GM21786 (cell line): ENCODE measurements around the gene AHNAK2.
"Not testable (repeated sequence)": the region's sequence is repeated elsewhere in the genome, so short reads cannot be mapped to it uniquely, and the experiment has no call there.

Source experiments
- ATAC-seq: cut with Tn5 transposase; IDR thresholded peaks from one replicate; pipeline ENCODE4 v1.9.1; 2021; ENCODE audit not compliant: unreplicated experiment

The AHNAK2 gene

DNA sequence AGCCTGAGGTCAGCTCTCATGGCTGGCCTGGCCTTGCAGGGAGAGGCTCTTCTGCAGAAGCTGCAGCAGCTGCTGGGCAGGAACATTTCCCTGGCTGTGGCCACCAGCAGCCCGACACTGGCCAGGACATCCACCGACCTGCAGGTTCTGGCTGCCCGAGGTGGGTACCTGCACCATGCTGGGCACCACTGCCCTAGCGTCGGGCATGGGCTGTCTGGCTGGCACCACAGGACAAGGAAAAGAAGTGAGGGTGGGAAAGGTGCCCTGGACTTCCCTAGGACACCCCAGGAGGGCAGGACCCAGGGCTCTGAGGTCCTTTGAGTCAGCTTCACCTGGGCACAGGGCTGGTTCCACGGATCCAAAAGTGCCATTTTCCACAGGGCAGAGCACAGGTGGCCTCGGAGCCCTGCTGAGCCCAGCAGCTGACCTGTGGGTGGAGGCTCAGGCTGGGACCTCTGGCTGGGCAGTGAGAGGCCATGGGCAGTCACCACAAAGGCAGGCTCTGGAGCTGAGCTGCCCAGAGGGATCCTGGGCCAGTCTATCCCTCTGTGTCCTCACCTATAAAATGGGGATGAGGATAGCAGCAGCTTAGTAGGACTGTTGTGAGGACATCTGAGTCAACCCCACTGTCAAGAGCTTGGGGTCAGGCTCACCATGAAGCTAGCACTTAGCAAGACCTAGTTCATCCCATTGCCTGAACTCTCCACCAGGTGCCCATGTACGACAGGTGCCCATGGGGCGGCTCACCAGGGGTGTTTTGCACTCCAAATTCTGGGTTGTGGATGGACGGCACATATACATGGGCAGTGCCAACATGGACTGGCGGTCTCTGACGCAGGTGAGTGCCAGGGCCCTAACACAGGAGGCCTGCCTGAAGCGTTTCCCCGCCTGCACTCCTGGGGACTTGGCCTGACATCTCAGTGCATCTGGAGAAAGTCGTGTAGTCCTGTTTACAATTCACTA is 48.6 kb downstream of the AHNAK2 start:
- ATAC-seq: no peak

- no peak for ATAC-seq
Observed at GRCh38 chr14:104928391-104929133, 49.6 kb downstream of the AHNAK2 start.

GRCh38 chr14:104927901-104928300 is 50.3 kb downstream of the AHNAK2 start:
- ATAC-seq: no peak

GRCh38 chr14:104927432-104927816 is 50.8 kb downstream of the AHNAK2 start:
- no peak for ATAC-seq

GRCh38 chr14:104926619-104927431 is 51.3 kb downstream of the AHNAK2 start:
- peak; percentile 94 for ATAC-seq

DNA sequence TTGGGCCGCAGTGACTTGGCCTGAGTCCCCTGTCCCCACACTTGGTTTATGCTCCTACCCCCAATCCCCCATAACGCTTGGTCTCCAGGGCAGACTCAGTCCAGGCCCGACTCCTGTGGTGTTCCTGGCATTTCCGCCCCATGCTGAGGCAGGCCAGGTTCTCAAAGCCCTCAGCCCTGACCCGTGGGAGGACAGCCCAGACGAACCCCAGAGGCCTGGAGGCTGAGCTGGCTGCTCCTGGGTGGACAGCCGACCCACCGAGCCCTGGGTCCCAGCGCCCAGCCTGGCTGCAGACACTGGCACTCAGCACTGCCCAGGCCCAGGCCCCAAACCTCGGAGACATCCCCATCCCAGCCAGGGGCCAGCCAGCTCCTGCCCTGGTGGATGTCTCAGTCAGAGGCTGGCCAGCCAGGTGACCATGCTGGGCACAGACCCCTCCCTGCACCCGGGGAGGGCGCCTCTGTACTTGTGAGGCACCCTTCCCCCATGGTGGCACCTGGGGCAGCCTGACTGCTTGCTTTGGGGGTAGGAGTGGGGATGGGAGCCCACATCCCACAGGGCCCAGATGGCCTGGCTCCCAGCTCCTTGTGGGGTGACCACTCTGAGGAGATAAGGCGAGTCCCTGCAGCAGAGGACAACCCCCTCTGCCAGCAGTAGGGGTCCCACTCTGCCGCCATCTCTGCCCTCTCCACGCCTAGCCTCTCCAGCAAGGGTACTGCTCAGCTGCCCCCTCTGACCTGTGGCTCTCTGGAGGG is 52.1 kb downstream of the AHNAK2 start:
- no peak for ATAC-seq

- no peak for ATAC-seq
Observed at GRCh38 chr14:104925214-104925854, 52.8 kb downstream of the AHNAK2 start.

DNA sequence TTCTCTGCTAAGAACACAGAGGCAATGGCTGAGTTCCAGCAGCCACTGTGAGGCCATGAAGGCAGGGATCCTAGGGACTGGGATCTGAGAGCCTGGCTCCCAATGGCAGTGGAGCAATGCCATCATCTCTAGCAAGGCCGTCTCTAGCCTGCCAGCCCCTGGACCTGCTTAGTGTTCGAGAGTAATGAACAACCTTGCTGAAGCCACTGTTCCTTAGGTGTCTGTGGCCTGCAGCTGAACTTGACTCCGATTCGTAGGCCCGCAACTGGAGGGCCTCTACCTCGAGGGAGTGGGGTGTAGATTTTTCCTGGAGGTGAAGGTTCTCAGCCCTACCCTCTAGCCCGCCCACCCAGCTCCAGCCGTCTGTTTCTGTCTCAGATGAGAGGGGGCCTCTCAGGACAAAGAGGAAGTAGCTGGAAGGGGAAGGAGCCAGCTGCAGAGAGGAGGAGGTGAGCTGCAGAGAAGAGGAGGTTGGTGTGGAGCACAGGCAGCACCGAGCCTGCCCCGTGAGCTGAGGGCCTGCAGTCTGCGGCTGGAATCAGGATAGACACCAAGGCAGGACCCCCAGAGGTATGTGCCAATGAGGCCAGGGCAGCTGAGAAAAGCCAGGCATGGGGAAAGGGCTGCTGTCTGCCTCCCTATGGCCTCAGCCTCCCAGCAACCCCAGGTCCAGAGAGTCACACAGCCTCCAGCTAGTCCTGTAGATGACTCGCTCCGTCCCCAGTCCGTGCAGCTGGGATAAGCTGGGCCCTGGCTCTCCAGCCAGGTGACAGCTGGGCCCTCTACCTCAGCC is 53.6 kb downstream of the AHNAK2 start, which contains the start of gene PLD4:
PLD4 (plus strand) TSS at position 459 of the 793 bp plus-strand sequence. CDS start 2,262 bp downstream, outside the sequence.
- ATAC-seq: no peak

- no peak for ATAC-seq
Observed at GRCh38 chr14:104923640-104924420, 54.3 kb downstream of the AHNAK2 start.

DNA sequence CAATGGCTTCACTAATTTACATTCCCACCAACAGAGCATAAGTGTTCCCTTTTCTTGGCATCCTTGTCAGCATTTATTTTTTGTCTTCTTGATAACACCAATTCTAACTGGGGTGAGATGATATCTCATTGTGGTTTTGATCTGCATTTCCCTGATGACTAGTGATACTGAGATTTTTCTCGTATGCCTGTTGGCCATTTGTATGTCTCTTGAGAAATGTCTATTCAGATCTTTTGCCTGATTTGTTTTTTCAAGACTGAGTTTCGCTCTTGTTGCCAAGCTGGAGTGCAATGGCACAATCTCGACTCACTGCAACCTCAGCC is 58.2 kb downstream of the AHNAK2 start:
- no peak for ATAC-seq

DNA sequence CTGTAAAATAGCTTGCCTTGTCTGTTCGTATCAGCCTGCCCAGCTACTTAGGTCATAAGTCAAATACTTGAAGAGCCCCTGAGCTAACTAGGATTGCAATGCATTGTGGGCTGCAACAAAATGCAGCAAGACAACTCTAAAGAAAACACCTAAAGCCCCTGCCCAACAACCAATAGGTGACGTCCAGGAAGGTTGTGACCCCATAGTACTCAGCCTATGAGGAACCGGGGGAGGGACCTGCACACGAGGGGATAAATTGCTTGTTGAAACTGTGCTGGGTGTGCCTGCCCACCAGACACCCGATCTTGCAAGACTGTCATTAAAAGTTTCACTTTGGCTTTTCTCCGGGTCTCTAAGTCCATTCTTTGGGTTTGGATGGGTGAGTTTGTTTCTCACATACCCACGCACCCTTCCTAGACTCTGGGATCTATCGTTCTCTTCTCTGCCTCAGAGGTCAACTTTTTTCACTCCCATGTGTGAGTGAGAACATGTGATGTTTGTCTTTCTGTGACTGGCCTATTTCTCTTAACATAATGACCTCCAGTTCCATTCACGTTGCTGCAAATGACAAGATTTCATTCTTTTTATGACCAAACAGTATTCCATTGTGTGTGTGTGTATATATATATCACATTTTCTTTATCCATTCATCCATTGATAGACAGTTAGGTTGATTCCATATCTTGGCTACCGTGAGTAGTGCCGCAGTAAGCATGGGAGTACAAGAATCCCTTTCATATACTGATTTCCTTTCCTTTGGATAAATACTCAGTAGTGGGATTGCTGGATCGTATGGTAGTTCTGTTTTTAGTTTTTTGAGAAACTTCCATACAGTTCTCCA is 58.8 kb downstream of the AHNAK2 start:
- ATAC-seq: not testable (repeated sequence)

DNA sequence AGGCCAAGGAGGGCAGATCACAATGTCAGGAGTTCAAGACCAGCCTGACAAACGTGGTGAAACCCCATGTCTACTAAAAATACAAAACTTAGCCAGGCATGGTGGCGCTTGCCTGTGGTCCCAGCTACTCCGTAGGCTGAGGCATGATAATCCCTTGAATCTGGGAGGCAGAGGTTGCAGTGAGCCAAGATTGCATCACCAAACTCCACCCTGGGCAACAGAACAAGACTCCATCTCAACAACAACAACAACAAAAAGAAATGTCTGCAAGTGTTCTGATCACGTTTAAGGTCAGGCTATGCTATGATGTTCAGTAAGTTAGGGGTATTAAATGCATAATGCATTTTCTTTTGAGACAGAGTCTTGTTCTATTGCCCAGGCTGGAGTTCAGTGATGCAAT is 60.2 kb downstream of the AHNAK2 start:
- no peak for ATAC-seq

DNA sequence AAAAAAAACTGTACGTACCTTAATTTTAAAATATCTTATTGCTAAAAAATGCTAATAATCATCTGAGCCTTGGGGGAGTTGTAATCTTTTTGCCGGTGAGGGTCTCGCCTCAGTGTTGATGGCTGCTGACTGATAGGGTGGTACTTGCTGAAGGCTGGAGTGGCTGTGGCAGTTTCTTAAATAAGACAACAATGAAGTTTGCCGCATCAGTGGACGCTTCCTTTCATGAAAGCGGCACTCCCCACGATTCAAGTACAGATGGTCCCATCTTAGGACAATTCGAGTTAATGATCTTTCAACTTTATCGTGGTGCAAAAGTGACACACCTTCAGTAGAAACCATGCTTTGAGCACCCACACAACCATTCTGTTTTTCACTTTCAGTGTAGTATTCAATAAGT is 61.1 kb downstream of the AHNAK2 start:
- no peak for ATAC-seq

- ATAC-seq: no peak
Observed at GRCh38 chr14:104913435-104913834, 64.7 kb downstream of the AHNAK2 start.

GRCh38 chr14:104912053-104912452 is 66.1 kb downstream of the AHNAK2 start:
- no peak for ATAC-seq

DNA sequence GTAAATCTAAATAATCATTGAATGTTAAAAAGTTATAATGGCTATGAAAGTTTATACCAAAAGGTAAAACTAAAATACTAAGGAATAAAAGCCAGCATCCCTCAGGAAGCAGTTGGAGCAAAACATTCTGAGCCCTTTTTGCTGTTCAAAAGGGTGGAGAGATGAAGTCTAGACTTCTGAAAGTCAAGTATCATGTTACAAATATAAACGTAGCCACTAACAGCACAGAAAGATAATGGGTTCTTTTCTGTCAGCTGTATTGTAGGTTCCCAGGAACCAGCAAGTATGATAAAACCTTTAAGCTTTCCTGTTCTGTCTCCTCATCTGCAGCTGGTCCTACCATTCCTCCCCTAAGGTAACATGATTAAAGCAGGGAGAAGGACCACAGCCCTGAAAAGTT is 69.9 kb downstream of the AHNAK2 start:
- ATAC-seq: no peak

GRCh38 chr14:104905579-104905933 is 72.6 kb downstream of the AHNAK2 start:
- not testable (repeated sequence) for ATAC-seq
